Thyroid gland (tissue), 4 donors: ENCODE data around the gene FHOD3.

Experiments
- POLR2A ChIP-seq, 2 donors: fragments of 450-650 bp; IDR thresholded peaks; one replicate each; pipeline ENCODE4 v1.6.1; 2017; ENCODE audit warnings: antibody characterized with exemption in 2 of 2, mild to moderate bottlenecking in 2 of 2, moderate library complexity in 1 of 2
- TF ChIP-seq, protein P1 (sequence below), 6 experiments: fragments of 200-600 bp in 3 of 6; fragments of 450-650 bp in 3 of 6; sonication (generic) in 3 of 6; IDR thresholded peaks; one replicate each; pipeline ENCODE4 v1.5.1; 2016 to 2019; ENCODE audit warnings: antibody characterized with exemption in 6 of 6, mild to moderate bottlenecking in 2 of 6, inconsistent platforms in 1 of 6, moderate library complexity in 1 of 6

DNA sequence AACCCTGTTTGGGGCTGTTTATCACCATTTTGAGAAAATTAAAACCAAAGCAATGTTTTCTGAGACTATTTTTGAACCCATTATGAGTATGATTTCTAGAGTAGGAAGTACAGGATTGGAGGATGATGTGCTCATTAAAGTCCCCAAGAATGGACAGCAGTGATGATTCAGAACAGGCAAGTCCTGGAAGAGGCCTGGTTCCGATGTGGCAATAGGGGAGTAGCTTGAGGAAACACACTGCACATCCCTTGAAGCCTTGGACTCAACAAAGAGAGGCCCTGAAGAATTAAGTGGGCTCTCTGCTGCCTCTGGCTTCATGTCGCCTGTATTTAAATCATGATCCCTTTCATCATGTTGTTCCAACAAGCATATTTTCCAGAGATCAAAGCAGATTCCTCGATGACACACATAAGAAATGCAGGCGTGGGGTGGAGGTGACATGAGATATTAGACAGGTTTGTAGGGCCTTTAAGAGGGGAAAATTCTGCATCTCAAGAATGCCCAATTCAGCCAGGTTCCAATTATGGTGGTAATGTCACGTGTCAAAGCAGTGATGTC is 242.2 kb downstream of the FHOD3 start:
- TF ChIP-seq, protein P1, sequence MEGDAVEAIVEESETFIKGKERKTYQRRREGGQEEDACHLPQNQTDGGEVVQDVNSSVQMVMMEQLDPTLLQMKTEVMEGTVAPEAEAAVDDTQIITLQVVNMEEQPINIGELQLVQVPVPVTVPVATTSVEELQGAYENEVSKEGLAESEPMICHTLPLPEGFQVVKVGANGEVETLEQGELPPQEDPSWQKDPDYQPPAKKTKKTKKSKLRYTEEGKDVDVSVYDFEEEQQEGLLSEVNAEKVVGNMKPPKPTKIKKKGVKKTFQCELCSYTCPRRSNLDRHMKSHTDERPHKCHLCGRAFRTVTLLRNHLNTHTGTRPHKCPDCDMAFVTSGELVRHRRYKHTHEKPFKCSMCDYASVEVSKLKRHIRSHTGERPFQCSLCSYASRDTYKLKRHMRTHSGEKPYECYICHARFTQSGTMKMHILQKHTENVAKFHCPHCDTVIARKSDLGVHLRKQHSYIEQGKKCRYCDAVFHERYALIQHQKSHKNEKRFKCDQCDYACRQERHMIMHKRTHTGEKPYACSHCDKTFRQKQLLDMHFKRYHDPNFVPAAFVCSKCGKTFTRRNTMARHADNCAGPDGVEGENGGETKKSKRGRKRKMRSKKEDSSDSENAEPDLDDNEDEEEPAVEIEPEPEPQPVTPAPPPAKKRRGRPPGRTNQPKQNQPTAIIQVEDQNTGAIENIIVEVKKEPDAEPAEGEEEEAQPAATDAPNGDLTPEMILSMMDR (IDR thresholded peaks at IDR 0.05): no peak
- TF ChIP-seq POLR2A (IDR thresholded peaks at IDR 0.05): no peak
